Measurements from ENCODE around the gene HPN. TPM values are rescaled to one million over a fixed set of nuclear protein-coding genes. Genes with fewer than 3 reads are reported as not detected.
"Not testable (repeated sequence)": the region's sequence is repeated elsewhere in the genome, so short reads cannot be mapped to it uniquely, and the experiment has no call there.

The HPN gene
- total RNA-seq, 2 experiments from 2014 or later: 0.21 TPM; not detected in 1

GRCh38 chr19:35048911-35049411, 7.4 kb downstream of the HPN start:
- H3K4me1 Mint-ChIP-seq (ENCODE audit: low read depth): peaks cover 12% of the 10 kb centered on the region
- H3K9me3 Mint-ChIP-seq: no peaks in the 10 kb centered on the region
- H3K4me3 Mint-ChIP-seq: no peak overlapping the region
- CTCF ChIA-PET: interaction anchor here (0.7 to 1.2 kb wide), 2 partner anchors 19 to 97 kb away, joined by 3 read pairs; no protein-coding TSS in a partner anchor
- H3K27me3 Mint-ChIP-seq: peaks cover 5% of the 10 kb centered on the region
- no peak overlapping the region for H3K27ac Mint-ChIP-seq
- intact Hi-C loops (cut with micrococcal nuclease): no loop called here
- no peaks in the 10 kb centered on the region for H3K36me3 Mint-ChIP-seq
- DNase-seq: no peak
- POLR2A ChIA-PET: no interaction called here

DNA sequence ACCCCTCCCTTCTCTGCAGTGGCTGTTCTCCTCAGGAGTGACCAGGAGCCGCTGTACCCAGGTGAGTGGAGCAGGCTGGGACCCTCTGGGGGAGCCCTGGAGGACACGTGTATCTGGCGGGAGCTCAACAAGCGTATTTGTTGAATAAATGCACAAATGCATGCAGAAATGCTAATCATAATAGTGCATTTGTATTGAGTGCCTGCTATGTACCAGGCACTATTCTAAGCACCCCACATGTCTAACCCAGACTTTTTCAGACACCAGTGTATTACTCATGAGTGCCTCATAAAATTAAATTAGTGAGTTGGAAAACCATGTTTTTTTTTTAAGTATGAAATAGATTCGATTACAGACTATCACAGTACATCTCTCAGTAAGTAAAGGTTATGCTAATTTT, 7.9 kb downstream of the HPN start:
- no peak overlapping the region for H3K27ac Mint-ChIP-seq
- peaks cover 12% of the 10 kb centered on the region for H3K4me1 Mint-ChIP-seq (ENCODE audit: low read depth)
- POLR2A ChIA-PET: no interaction called here
- CTCF ChIA-PET: interaction anchor here (1.2 kb wide), 1 partner anchor 18 kb away, joined by 3 read pairs; no protein-coding TSS in a partner anchor
- H3K36me3 Mint-ChIP-seq: no peaks in the 10 kb centered on the region
- no peaks in the 10 kb centered on the region for H3K9me3 Mint-ChIP-seq
- H3K27me3 Mint-ChIP-seq: peaks cover 5% of the 10 kb centered on the region
- intact Hi-C loops (cut with micrococcal nuclease): no loop called here
- H3K4me3 Mint-ChIP-seq: no peak overlapping the region
- DNase-seq: no peak

DNA sequence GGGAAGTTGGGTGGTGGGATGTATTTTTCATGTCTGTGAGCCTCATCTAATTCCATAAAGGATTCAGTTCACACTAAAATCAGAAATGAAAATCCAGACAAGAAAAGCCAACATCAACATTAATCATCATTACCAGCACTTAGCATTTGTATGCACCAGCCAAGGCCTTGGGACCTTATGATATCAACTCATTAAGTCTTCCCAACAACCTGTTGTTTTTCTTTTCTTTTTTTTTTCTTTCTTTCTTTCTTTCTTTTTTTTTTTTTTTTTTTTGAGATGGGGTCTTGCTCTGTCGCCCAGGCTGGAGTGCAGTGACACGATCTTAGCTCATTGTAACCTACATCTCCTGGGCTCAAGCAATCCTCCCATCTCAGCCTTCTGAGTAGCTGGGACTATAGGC, 9.1 kb downstream of the HPN start:
- H3K27ac Mint-ChIP-seq; H3K9me3 Mint-ChIP-seq; DNase-seq; intact Hi-C loops (cut with micrococcal nuclease); H3K27me3 Mint-ChIP-seq; H3K4me1 Mint-ChIP-seq (ENCODE audit: low read depth); H3K4me3 Mint-ChIP-seq; POLR2A ChIA-PET; H3K36me3 Mint-ChIP-seq: not testable (repeated sequence)
- CTCF ChIA-PET: interaction anchor here (2.1 kb wide), 1 partner anchor 16 kb away, joined by 9 read pairs; no protein-coding TSS in a partner anchor

DNA sequence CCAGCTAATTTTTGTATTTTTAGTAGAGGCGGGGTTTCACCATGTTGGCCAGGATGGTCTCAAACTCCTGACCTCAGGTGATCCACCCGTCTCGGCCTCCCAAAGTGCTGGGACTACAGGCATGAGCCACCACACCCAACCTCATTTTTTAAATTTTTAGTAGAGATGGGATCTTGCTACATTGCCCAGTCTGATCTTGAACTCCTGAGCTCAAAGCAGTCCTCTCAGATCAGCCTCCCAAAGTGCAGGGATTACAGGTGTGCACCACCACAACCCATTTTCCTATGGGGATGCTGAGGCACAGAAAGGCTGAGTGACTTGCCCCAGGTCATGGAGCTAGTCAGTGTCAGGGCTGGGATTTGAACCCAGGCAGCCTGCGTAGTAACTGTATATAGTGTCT, 9.7 kb downstream of the HPN start:
- H3K27ac Mint-ChIP-seq; H3K4me3 Mint-ChIP-seq; intact Hi-C loops (cut with micrococcal nuclease); H3K9me3 Mint-ChIP-seq; POLR2A ChIA-PET; H3K27me3 Mint-ChIP-seq; H3K36me3 Mint-ChIP-seq; H3K4me1 Mint-ChIP-seq (ENCODE audit: low read depth); DNase-seq: not testable (repeated sequence)
- CTCF ChIA-PET: interaction anchor here (2.1 kb wide), 1 partner anchor 16 kb away, joined by 9 read pairs; no protein-coding TSS in a partner anchor

DNA sequence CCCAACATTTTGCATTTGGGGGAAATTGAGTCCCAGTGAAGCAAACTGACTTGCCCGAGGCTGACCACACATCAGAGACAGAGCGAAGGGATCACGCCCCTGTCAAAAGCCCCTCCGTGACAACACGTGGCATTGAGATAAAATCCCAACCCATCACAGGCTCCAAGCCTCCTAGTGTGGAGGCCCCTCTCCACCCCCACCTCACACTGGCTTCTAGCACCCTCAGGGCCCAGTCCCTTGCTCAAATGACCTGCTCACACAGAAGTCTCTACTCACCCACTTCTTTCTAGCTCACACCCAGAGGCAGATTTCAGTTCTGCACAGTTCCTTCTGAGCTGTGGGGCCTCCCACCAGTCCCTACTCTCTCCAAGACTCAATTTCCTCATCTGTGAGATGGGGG, 10.3 kb downstream of the HPN start:
- ChIA-PET CTCF (interaction anchor here (0.9 to 2.1 kb wide), 2 partner anchors 13 to 15 kb away, joined by 3 to 9 read pairs; no protein-coding TSS in a partner anchor), POLR2A (no interaction called here)
- Mint-ChIP-seq H3K27ac (no peak overlapping the region), H3K9me3 (no peaks in the 10 kb centered on the region), H3K27me3 (no peaks in the 10 kb centered on the region), H3K4me1 (ENCODE audit: low read depth) (no peaks in the 10 kb centered on the region), H3K4me3 (no peak overlapping the region), H3K36me3 (no peaks in the 10 kb centered on the region)
- intact Hi-C loops (cut with micrococcal nuclease): no loop called here
- DNase-seq: no peak

DNA sequence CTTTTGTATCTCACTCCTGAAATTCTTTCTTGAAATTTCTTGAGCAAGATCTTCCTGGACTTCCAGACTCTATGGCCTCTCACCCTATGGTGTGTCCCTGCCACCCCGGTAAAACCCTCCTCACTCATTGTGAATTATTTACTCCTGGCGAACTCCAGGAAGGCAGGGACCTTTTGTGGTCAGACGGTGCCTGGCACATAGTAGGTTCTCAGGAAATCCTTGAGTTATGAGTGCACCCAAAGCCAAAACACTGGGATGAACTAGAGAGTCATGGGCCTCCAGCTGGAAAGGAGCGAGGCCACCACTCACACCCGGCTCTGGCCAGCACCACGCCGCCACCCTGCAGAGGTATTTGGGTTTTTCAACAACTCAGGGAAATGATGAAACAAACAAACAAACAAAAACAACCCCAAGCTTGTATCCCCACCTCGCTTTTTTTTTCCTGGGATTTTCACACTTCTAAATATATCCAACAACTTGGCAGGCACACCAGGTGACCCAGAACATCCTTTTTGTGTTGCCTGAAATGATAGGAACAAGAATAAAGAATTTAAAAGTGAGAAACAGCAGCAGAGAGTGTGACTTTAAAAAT, 11.2 kb downstream of the HPN start:
- POLR2A ChIA-PET: no interaction called here
- Mint-ChIP-seq H3K9me3 (no peaks in the 10 kb centered on the region), H3K36me3 (no peaks in the 10 kb centered on the region), H3K27ac (no peak overlapping the region), H3K4me1 (ENCODE audit: low read depth) (no peaks in the 10 kb centered on the region), H3K4me3 (no peak overlapping the region), H3K27me3 (no peaks in the 10 kb centered on the region)
- DNase-seq: no peak
- intact Hi-C loops (cut with micrococcal nuclease): no loop called here
- CTCF ChIA-PET: interaction anchor here (0.9 to 2.5 kb wide), 2 partner anchors 8 to 14 kb away, joined by 3 to 12 read pairs; no protein-coding TSS in a partner anchor

DNA sequence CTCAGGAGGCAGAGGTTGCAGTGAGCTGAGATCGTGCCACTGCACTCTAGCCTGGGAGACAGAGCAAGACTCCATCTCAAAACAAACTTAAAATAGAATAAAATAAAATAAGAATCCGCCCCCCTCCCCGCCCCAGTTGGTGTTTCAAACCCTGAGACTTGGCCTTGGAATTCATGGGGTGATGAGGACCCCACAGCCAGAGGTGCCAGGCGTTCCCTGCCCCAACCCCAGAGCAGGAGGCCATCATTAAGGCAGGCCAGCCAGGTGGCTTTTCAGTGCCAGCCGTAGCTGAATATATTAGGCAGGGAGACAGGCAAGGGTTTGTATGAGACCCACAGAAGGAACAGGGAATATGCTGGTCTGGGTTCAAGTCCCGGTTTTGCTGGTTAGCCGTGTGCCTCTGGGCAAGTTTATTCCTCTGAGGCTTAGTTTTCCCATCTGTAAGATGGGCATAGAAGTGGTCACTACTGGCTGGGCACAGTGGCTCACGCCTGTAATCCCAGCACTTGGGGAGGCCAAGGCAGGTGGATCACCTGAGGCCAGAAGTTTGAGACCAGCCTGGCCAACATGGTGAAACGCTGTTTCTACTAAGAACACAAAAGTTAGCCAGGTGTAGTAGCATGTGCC, 12.3 kb downstream of the HPN start:
- POLR2A ChIA-PET: interaction anchor here (0.5 kb wide), 1 partner anchor 115 kb away, joined by 5 read pairs; no protein-coding TSS in a partner anchor
- Mint-ChIP-seq H3K4me1 (ENCODE audit: low read depth) (no peaks in the 10 kb centered on the region), H3K9me3 (no peaks in the 10 kb centered on the region), H3K27ac (no peak overlapping the region), H3K27me3 (no peaks in the 10 kb centered on the region), H3K4me3 (no peak overlapping the region), H3K36me3 (no peaks in the 10 kb centered on the region)
- CTCF ChIA-PET: interaction anchor here (2.5 kb wide), 1 partner anchor 9 kb away, joined by 12 read pairs; no protein-coding TSS in a partner anchor
- intact Hi-C loops (cut with micrococcal nuclease): no loop called here
- DNase-seq: no peak

DNA sequence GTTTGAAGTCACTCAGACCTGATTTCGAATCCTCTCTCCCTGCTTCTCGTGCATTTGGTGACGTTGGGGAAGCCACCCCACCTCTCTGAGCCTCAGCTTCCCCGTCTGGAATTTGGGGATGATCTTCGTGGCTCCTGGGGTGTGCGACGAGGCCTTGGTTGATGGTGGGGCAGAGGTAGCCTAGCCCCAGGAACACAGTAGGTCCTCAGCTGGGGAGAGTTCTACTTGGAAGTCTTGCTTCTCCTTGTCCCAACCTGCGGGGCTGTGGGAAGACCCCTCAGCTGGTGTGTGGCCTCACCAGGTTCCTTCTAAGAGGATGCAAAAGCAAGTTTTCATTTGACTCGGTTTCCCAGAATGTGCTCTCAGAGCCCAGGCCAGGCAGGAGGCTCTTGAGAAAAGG, 13.1 kb downstream of the HPN start:
- no peaks in the 10 kb centered on the region for H3K27me3 Mint-ChIP-seq
- no peaks in the 10 kb centered on the region for H3K9me3 Mint-ChIP-seq
- intact Hi-C loops (cut with micrococcal nuclease): no loop called here
- no peak overlapping the region for H3K4me3 Mint-ChIP-seq
- POLR2A ChIA-PET: interaction anchor here (0.5 kb wide), 1 partner anchor 114 kb away, joined by 5 read pairs; no protein-coding TSS in a partner anchor
- H3K4me1 Mint-ChIP-seq (ENCODE audit: low read depth): no peaks in the 10 kb centered on the region
- H3K36me3 Mint-ChIP-seq: no peaks in the 10 kb centered on the region
- no peak overlapping the region for H3K27ac Mint-ChIP-seq
- no peak for DNase-seq
- CTCF ChIA-PET: interaction anchor here (0.6 to 2.5 kb wide), 4 partner anchors 9 to 252 kb away, joined by 3 to 12 read pairs (median 4); no protein-coding TSS in a partner anchor

DNA sequence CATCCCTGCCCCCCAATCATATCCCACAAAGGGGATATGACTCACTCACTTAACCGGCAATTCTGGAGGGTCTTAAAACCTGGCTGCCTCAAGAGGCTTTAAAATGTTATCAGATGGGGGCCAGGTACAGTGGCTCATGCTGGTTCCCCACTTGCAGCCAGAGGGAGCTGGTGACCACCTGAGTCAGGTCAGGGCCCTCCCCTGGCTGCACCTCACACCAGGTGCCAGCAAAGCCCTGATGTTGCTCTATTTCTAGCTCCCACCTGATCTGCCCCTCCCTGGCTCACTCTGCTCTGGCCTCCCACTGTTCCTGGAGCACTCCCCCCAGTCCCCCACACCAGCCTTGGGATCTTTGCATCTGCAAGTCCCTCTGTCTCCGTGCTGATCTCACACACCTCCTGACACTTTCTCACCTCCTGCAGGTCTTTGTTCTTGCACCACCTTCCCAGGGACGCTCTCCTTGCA, 14.2 kb downstream of the HPN start:
- H3K4me1 Mint-ChIP-seq (ENCODE audit: low read depth): no peaks in the 10 kb centered on the region
- H3K27ac Mint-ChIP-seq: no peak overlapping the region
- no peaks in the 10 kb centered on the region for H3K36me3 Mint-ChIP-seq
- peak; percentile 22 for DNase-seq
- H3K4me3 Mint-ChIP-seq: no peak overlapping the region
- H3K27me3 Mint-ChIP-seq: no peaks in the 10 kb centered on the region
- ChIA-PET CTCF (interaction anchor here (0.7 to 1.6 kb wide), 5 partner anchors 8 to 17 kb away, joined by 3 to 9 read pairs (median 4); no protein-coding TSS in a partner anchor), POLR2A (no interaction called here)
- no peaks in the 10 kb centered on the region for H3K9me3 Mint-ChIP-seq
- intact Hi-C loops (cut with micrococcal nuclease): no loop called here

GRCh38 chr19:35056513-35057063, 15.1 kb downstream of the HPN start:
- intact Hi-C loops (cut with micrococcal nuclease): no loop called here
- ChIA-PET CTCF (interaction anchor here (0.7 to 1.6 kb wide), 3 partner anchors 10 to 13 kb away, joined by 4 to 9 read pairs (median 5); no protein-coding TSS in a partner anchor), POLR2A (no interaction called here)
- Mint-ChIP-seq H3K27me3 (no peaks in the 10 kb centered on the region), H3K4me1 (ENCODE audit: low read depth) (no peaks in the 10 kb centered on the region), H3K4me3 (no peak overlapping the region), H3K36me3 (no peaks in the 10 kb centered on the region), H3K27ac (no peak overlapping the region), H3K9me3 (no peaks in the 10 kb centered on the region)
- DNase-seq: no peak

DNA sequence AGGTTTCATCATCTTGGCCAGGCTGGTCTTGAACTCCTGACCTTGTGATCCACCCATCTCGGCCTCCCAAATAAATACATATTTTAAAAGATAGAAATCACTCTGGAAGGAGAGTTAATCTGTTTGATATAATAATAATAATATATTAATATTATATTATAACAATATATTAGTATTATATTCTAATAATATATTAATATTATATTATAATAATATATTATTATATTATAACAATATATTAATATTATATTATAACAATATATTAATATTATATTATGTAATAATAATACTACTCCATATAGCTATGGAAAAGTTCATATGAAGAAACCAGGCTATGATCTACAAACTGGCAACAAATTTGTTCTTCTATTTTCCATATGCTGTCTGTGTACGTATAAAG, 16.8 kb downstream of the HPN start:
- H3K9me3 Mint-ChIP-seq: no peaks in the 10 kb centered on the region
- CTCF ChIA-PET: interaction anchor here (0.6 to 2.1 kb wide), 4 partner anchors 9 to 192 kb away, joined by 3 to 11 read pairs (median 6); no protein-coding TSS in a partner anchor
- H3K4me1 Mint-ChIP-seq (ENCODE audit: low read depth): no peaks in the 10 kb centered on the region
- no peaks in the 10 kb centered on the region for H3K36me3 Mint-ChIP-seq
- no peak overlapping the region for H3K4me3 Mint-ChIP-seq
- POLR2A ChIA-PET: no interaction called here
- intact Hi-C loops (cut with micrococcal nuclease): no loop called here
- no peaks in the 10 kb centered on the region for H3K27me3 Mint-ChIP-seq
- DNase-seq: no peak
- no peak overlapping the region for H3K27ac Mint-ChIP-seq
